Fibroblast of villous mesenchyme (primary cell): Measurements from ENCODE around the gene KCNG4. TPM values are rescaled to one million over a fixed set of nuclear protein-coding genes. Genes with fewer than 3 reads are reported as not detected.

Source experiments
- DNase-seq: peaks from one replicate; pipeline ENCODE4 v3.0.0-alpha.2; 2010; ENCODE audit warnings: low read depth
- H3K4me3 ChIP-seq: 2 replicates; pipeline ENCODE4 v1.5.1; 2011; ENCODE audit warnings: low read depth, mild to moderate bottlenecking, low read length
- CTCF ChIP-seq: IDR thresholded peaks from 2 replicates; pipeline ENCODE4 v1.5.1; 2012; ENCODE audit warnings: low read depth, mild to moderate bottlenecking, low read length; ENCODE audit not compliant: insufficient read depth
- total RNA-seq: library from RNA; depleted of rRNA; stranded (reverse); fragments of >200 nt; gene quantifications from 2 replicates; pipeline ENCODE4 v1.2.3, GENCODE V29; 2012

The KCNG4 gene
- total RNA-seq, 1 donor, result not detected

DNA sequence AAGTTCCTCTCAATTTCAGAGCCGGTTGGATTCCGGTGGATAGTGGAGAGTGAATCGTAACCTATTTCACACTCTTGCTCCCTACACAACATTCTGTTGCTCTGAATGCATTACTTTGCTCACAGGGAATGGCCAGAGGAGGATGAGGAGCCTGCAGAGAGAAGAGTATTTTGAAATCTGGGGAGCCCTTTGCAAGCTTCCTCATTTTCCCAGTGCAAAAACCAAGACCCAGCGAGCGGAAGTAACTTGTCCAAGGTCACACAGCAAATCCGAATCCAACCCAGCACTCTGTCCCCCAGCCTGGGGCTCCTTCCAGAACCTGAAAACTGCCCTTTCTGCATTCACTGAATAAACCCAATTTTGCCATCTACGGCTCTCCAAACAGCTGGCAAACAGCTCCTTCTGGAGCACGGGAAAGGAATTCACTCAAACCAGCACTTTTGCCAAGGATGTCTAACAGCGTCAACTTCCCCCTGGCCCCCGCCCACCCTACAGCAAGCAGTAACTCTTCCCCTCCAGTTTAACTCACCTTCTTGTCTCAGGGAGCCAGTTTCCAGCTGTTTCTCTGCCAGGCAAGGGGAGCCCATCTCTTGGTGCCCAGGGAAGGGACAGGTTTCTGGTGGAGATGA lies 557 bp downstream of the KCNG4 start:
- no peak for TF ChIP-seq CTCF
- DNase-seq, result no peak
- H3K4me3 ChIP-seq, result no peak overlapping the region

DNA sequence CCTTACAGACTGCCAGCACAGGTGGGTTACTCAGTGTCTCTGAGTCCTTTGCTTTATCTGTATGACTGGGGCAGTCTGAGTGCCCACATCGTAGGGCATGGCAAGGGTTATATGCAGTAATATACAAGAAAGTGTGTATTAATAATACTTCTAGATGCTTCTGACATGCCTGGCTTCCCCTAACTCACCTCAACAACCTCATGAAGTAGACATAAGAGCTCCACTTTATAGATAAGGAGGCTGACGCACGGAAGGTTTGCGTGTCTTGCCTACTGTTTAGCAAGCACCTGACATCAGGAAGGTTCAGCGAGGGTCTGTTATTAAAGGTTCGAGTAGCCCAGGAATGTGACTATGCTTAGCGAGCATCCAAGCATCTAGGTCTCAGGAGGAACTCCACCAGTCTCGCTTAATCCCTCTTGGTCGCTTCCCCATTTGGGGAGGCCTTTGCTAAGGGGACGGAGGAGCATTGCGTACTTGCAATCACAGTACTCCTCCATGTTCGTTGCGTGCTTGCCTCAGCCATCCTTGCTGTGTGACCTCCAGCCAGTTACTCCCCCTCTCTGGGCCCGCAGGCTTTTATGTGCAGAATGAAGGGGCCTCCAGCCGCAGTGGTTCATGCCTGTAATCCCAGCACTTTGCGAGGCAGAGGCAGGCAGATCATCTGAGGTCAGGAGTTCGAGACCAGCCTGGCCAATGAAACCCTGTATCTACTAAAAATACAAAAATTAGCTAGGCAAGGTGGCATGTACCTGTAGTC lies 1.6 kb downstream of the KCNG4 start:
- no peak for DNase-seq
- TF ChIP-seq CTCF, result no peak
- no peak overlapping the region for H3K4me3 ChIP-seq

GRCh38 chr16:84236671-84237070 lies 3.1 kb downstream of the KCNG4 start:
- no peak for TF ChIP-seq CTCF
- DNase-seq, result no peak
- H3K4me3 ChIP-seq, result no peak overlapping the region

DNA sequence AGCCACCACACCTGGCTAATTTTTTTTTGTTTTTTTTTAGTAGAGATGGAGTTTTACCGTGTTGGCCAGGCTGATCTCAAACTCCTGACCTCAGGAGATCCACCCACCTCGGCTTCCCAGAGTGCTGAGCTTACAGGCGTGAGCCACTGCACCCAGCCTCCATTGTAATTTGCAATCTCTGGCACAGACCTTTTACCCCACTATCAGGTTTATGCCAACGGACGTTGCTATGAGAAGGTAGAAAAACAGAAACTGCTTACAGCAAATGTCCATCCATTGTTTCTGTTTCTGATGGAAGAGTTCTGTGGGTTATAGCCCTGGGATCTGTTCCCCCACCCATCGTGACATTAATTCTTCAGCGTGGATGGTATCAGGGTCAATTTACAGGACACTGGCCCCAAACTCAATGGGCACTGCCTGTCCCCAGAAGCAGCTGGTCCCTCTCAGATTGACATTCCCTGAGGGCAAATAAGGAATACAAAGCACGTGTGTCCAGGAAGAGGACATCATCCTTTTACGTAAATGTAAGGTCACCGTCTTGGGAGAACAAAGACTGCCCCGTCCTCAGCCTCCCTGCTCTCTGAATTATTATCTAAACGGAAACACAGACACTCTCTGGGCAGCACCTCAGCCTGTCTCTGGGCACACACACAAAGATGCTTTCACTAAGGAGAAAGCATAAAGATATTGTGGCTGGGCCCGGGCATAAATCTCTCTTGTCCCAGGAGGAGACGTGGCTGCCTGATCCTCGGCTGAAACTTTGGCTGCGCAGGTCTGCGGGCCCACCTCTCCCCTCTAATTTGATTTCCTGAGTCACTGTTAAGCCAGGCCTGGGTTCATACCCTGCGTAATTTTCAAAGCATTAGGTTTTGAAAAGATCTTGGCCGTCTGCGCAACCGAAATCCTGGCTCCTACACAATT lies 5.2 kb downstream of the KCNG4 start:
- DNase-seq, result peak; percentile 3
- H3K4me3 ChIP-seq, result no peak overlapping the region
- TF ChIP-seq CTCF, result no peak

DNA sequence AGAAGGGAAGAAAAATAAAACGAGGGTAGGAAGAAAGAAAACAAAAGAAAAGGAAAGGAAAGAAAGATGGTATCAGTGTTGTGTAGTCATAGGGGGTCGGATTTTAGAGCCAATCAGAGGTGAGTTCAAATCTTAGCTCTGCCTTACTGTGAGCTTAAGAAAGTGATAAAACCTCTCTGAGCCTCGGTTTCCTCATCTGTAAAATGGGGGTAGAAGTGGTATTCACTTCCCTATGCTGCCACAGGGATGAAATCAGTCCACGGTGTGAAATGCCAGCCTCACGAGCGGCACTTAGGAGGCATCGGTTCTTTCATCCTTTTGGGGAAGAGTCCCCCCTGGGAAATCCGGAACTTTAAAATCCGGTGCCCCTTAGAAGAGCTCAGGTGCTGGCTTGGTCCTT lies 6.1 kb downstream of the KCNG4 start:
- TF ChIP-seq CTCF, result no peak
- DNase-seq, result no peak
- no peak overlapping the region for H3K4me3 ChIP-seq

DNA sequence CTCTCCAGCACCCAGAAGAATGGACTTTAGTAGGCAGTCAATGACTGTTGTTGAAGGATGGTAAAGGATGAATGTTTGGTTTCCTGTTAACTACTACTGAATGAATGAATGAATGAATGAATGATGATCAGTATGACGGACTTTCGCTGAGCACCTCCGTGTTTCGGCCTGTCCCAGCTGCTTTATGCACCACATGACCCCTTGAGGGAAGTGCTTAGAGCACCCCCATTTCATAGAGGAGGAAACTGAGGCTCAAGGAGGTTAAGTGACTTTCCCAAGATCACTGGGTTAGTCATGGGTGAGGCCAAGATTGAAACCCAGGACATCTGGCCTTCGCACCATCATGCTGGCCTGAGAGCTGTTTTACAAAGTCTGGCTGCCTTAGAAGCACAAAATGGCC lies 6.8 kb downstream of the KCNG4 start:
- TF ChIP-seq CTCF, result no peak
- no peak for DNase-seq
- H3K4me3 ChIP-seq, result no peak overlapping the region
